HG03378 (cell line): ENCODE results near the gene ZDHHC5.
"Not testable (repeated sequence)": the region's sequence is repeated elsewhere in the genome, so short reads cannot be mapped to it uniquely, and the experiment has no call there.

Source experiments
- ATAC-seq: cut with Tn5 transposase; IDR thresholded peaks from one replicate; pipeline ENCODE4 v1.9.1; 2021; ENCODE audit warnings: mild to moderate bottlenecking, moderate library complexity; ENCODE audit not compliant: unreplicated experiment

The ZDHHC5 gene

DNA sequence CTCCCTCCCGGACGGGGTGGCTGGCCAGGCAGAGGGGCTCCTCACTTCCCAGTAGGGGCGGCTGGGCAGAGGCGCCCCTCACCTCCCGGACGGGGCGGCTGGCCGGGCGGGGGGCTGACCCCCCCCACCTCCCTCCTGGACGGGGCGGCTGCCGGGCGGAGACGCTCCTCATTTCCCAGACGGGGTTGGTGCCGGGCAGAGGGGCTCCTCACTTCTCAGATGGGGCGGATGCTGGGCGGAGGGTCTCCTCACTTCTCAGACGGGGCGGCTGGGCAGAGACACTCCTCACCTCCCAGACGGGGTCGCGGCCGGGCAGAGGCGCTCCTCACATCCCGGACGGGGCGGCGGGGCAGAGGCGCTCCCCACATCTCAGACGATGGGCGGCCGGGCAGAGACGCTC lies 48.8 kb downstream of the ZDHHC5 start:
- ATAC-seq: not testable (repeated sequence)

DNA sequence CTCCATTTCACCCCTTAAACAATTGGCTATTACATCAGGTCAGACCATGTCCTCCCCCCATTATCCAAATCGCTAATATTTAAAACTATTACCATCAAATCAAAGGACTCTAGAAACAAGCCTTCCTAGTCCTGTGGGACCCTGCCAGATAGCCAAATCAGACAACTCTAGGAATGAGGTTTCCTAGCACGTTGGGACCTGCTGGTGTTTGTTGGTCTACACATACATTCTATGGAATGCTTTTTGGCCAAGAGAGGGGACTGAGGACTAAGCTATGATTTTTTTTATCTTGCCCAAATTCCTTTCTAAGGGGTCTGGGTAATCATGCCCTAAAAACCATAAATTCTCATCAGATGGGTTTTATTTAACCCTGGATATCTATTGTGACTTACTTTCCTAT lies 59.3 kb downstream of the ZDHHC5 start:
- ATAC-seq: no peak

DNA sequence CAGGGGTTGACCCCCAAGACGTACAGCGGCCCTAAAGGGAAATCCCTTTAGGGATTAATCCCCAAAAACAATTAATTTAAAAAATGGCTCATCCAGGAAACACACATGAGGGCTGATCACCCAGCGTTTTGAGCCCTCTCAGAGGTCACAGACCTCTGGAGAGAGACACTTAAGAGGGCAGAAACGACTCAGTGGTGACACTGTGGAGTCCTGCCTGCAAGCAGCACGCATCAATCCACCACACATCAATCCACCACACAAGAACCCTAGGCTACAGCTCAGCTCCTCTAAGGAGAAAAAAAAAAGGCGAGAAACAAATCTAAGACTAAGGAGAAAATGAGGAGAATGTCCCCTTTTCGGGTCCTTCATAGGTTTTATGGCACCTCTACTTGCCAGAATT lies 60.9 kb downstream of the ZDHHC5 start:
- ATAC-seq: no peak

DNA sequence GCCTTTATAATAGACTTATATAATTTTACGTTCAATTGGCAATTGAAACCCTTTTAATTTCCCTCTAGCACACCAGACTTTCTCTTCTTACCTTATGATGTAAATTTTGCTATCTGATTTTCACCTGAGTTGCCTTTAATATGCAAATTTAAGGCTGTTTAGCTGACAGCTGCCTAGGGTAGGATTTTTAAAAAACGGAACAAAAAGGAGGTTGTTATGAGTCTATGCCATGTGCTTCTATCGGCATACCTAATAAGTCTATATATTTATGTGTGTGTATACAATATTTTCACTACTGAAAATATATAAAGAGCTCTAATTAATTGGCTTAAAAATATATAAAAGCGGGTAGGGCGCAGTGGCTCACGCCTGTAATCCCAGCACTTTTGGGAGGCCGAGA lies 61.6 kb downstream of the ZDHHC5 start:
- ATAC-seq: no peak

DNA sequence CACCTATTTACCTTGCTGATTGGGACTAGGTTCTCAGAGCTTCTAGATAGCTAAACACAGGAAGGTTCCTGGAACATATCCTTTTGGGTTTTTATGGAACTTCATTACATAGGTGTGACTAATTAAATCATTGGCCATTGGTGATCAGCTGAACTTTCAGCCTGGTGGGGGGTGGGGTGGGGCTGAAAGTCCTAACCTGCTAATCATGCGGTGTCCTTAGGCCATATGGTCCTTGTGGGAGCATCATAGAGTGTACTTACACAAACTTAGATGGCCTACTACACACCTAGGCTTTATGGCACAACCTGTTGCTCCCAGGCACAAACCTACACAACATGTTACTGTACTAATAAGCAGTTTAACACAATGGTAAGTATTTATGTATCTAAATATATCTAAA lies 64.7 kb downstream of the ZDHHC5 start:
- ATAC-seq: no peak

DNA sequence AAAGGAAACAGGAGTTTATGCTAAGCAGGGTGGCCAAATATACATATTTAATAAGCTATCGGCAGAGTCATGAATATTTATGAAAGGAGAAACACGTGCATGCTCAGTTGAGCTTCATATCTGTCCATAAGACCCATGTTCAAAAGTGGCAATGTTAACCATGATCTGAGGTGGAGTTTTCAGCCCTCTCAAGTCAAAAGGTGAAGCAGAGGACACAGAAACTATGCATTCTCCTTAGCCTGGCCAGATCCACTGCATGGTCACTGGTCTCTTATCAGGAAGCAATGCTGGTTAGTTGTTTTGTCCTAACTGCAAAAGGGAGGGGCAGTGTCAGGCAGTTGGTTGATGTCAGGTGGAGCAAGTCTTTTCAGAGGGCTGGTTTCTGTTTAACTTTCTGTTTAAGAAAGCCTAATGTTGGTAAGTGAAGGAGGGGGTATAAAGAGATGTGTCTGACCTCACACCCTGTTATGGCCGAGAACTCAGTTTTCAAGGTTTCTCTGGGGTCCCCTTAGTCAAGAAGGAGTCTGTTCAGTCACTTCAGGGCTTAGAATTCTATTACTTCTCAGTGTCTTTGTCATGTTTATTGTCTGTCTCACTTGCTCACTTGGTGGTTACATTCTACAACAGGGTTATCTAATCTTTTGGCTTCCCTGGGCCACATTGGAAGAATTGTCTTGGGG lies 67.8 kb downstream of the ZDHHC5 start:
- no peak for ATAC-seq

DNA sequence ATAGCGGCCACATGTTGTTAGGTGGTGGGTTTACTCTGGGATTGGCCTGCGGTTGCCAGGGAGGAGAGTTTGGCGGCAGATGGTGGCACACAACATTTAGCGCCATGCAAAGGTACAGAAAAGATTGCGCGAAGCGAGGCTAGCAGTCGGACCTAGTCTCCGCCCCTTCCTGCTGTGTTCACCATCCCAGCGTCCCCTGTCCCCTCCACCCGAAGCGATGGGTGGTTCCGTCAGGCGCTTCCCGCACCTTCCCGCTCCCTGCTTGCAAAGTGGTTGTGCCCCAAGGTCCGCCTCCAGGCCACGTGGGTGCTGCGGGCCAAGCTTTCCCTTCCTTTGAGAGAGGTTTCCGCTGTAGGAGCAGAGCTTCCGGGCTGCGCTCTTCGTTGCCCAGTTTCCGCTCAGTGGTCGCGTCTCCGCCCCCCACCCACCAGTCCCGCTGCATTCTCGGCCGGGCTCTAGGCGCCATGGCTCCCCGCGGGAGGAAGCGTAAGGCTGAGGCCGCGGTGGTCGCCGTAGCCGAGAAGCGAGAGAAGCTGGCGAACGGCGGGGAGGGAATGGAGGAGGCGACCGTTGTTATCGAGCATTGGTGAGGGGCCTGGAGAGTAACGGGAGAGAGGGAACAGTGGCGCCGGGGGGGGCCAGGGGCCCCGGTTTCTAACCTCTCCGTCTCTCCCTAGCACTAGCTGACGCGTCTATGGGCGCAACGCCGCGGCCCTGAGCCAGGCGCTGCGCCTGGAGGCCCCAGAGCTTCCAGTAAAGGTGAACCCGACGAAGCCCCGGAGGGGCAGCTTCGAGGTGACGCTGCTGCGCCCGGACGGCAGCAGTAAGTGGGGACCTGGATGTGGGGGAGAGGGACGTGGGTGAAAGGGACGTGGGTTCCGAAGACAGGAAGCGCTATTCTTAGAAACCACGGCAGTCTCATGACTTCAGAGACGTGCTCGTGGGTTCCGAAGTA lies 73.5 kb downstream of the ZDHHC5 start, which contains the start of gene SELENOH:
SELENOH (plus strand) TSS at position 360 of the 955 bp plus-strand sequence; CDS start at position 465, 105 bp downstream.
- peak; percentile 90 for ATAC-seq

DNA sequence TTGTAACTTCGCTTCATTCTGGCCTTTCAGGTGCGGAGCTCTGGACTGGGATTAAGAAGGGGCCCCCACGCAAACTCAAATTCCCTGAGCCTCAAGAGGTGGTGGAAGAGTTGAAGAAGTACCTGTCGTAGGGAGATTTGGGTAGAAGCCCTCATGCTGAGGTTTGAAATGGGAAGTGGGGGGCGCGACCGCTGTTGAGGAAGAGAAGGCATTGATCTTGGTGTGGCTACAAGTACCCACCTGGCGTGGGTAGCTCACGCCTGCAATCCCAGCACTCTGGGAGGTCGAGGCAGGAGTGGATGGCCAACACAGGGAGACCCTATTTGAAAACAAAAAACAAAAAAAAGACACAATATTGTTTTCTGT lies 74.2 kb downstream of the ZDHHC5 start:
- ATAC-seq: no peak

DNA sequence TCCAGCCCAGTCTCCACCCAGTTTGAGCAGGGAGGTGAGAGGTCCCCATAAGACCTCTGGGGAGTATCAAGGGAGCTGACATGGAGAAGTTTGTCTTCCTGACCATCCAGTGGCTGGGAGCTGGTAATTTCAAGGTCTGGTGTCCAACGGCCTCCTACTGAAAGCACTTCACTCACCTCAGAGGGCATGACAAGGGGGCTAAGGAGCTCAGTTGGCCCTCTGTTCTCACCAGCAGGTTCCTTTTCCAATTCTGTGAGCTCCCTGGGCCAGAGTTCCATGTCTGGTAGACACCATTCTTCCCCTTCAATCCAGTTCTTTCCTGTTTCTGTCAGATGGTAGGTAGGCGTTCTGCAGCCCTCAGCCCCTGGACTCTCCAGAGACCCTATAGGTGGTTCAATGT lies 76.4 kb downstream of the ZDHHC5 start:
- ATAC-seq: no peak

DNA sequence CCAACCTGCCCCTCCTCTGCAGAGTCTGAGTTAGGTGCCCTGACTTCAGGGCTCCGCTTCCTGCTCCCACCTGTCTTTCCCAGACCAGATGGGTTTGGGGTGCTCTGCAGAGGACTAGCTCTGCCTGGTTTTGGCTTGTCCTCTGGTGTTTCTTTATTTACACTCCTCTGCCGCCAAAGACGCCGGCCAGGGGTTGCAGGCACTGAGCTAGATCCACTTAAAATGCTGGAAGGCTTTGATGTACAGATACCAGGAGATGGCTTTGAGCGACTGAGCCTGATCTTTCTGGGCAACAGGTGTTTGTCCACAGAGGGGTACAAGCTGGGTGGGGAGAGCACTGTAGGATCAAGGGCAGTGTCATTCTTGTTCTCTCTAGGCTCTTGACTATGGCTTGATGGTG lies 77.3 kb downstream of the ZDHHC5 start:
- no peak for ATAC-seq

DNA sequence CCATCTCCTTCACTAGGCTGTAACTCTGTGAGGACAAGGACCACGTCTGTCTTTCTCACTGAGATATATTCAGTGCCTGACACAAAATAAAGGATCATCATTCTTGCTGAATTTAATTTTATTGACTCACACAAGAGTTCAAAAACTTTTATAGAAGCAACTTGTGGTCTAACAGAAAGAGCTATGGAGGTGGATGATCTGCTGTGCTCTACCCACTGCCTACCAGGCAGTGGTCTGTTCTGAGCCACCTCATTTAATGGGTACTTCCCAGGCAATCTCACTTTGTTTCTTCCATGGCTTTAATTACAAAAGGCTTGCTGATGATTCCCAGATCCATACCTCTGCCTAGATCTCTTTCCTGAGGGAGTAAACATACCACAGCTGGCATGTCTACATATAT lies 79.0 kb downstream of the ZDHHC5 start:
- ATAC-seq: no peak
